ENCODE results near the gene SHKBP1. TPM values are rescaled to one million over a fixed set of nuclear protein-coding genes. Genes with fewer than 3 reads are reported as not detected.

Gene SHKBP1
- total and polyA plus RNA-seq, 2 of the 13 experiments (the other 11 are each of a cell fraction or from before 2014, with no cell fraction given) = 16.2 to 17.4 TPM

- WGBS (ENCODE audit: low lambda C conversion rate) = 38% methylated on average over 11 of the region's 11 CpGs
- Histone ChIP-seq H3K36me3 (replicated peaks in 1 of 2; ENCODE audit: control insufficient read depth in 1 of 2, insufficient read depth in 2 of 2, low read length in 2 of 2) (no peaks in the 10 kb centered on the region), H3K4me1 (ENCODE audit: insufficient read depth, low read length) (peaks cover 10% of the 10 kb centered on the region), H4K20me1 (ENCODE audit: insufficient read depth, low read length) (no peaks in the 10 kb centered on the region), H3K27me3 (ENCODE audit: control insufficient read depth in 1 of 2, insufficient read depth in 2 of 2, low read length in 2 of 2) (peaks cover 0 to under 1% of the 10 kb centered on the region in 2 experiments; a peak in 3 of 5 replicates), H2AFZ (ENCODE audit: low read length) (no peak overlapping the region), H3K4me2 (ENCODE audit: low read depth, low read length) (no peak overlapping the region), H3K9ac (ENCODE audit: insufficient read depth, low read depth, low read length) (no peak overlapping the region), H3K4me3 (replicated peaks in 1 of 3; ENCODE audit: insufficient read depth in 1 of 3, low read depth in 2 of 3, low read length in 3 of 3) (no peak overlapping the region), H3K9me3 (ENCODE audit: low read length) (no peaks in the 10 kb centered on the region), H3K79me2 (ENCODE audit: insufficient read depth, low read length) (no peaks in the 10 kb centered on the region), H3K27ac (ENCODE audit: extremely low read length, insufficient read depth, low read length) (no peak overlapping the region)
- TF ChIP-seq ZSCAN30 (CRISPR knock-in tag; IDR thresholded peaks at IDR 0.05) (0 out of 2 replicates have a peak, but pooled peaks have one; percentile 40), KLF6 (CRISPR knock-in tag; IDR thresholded peaks at IDR 0.05) (no peak), ZNF496 (CRISPR knock-in tag; IDR thresholded peaks at IDR 0.05; ENCODE audit: insufficient replicate concordance) (no peak), ZBTB3 (CRISPR knock-in tag; IDR thresholded peaks at IDR 0.05; ENCODE audit: borderline replicate concordance, low read depth) (no peak)
- in situ Hi-C loops (cut with HindIII; ENCODE audit: extremely low pct_ligation_motif_present, low pct_unique_long_range_greater_than_20kb) = no loop called here
- ATAC-seq (no peak), DNase-seq (ENCODE audit: low spot score) (no peak), FAIRE-seq (no peak)
- ChIA-PET CTCF (ENCODE audit: low intra/inter-chr PET ratio, low total read pairs) (interaction anchor here (1.0 kb wide), 1 partner anchor 35 kb away, joined by 3 read pairs; no protein-coding TSS in a partner anchor), POLR2A (no interaction called here)
- intact Hi-C loops (cut with micrococcal nuclease; ENCODE audit: unreplicated experiment) = no loop called here
- BruUV-seq (replicated peaks) = no TSS peak
Measured at GRCh38 chr19:40619333-40620160, 42.9 kb downstream of the SHKBP1 start.

DNA sequence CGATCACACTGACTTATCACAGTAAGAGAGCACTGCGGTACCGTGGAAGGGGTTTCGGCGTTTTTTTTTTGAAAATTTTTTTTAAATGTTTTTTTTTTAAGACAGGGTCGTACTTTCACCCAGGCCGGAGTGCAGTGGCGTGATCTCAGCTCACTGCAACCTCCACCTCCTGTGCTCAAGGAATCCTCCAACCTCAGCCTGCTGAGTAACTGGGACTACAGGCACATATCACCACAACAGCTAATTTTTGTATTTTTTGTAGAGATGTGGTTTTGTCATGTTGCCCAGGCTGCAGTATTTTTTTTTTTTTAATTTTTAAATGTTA, 43.5 kb downstream of the SHKBP1 start:
- POLR2A ChIA-PET = no interaction called here
- in situ Hi-C loops (cut with HindIII; ENCODE audit: extremely low pct_ligation_motif_present, low pct_unique_long_range_greater_than_20kb) = no loop called here
- no TSS peak for BruUV-seq (replicated peaks)
- Histone ChIP-seq H3K27ac (ENCODE audit: extremely low read length, insufficient read depth, low read length) (no peak overlapping the region), H3K9ac (ENCODE audit: insufficient read depth, low read depth, low read length) (no peak overlapping the region), H3K27me3 (ENCODE audit: control insufficient read depth in 1 of 2, insufficient read depth in 2 of 2, low read length in 2 of 2) (no peaks in the 10 kb centered on the region; a peak in 2 of 5 replicates), H4K20me1 (ENCODE audit: insufficient read depth, low read length) (no peaks in the 10 kb centered on the region), H3K36me3 (replicated peaks in 1 of 2; ENCODE audit: control insufficient read depth in 1 of 2, insufficient read depth in 2 of 2, low read length in 2 of 2) (no peaks in the 10 kb centered on the region), H2AFZ (ENCODE audit: low read length) (no peak overlapping the region), H3K9me3 (ENCODE audit: low read length) (no peaks in the 10 kb centered on the region), H3K79me2 (ENCODE audit: insufficient read depth, low read length) (no peaks in the 10 kb centered on the region), H3K4me2 (ENCODE audit: low read depth, low read length) (no peak overlapping the region), H3K4me1 (ENCODE audit: insufficient read depth, low read length) (peaks cover 6% of the 10 kb centered on the region; the same call in 1 of the 2 replicates), H3K4me3 (replicated peaks in 1 of 3; ENCODE audit: insufficient read depth in 1 of 3, low read depth in 2 of 3, low read length in 3 of 3) (no peak overlapping the region)
- DNase-seq (ENCODE audit: low spot score) = no peak
- no peak for ATAC-seq
- CTCF ChIA-PET (ENCODE audit: low intra/inter-chr PET ratio, low total read pairs) = interaction anchor here (1.0 kb wide), 1 partner anchor 35 kb away, joined by 3 read pairs; no protein-coding TSS in a partner anchor
- no peak for FAIRE-seq
- intact Hi-C loops (cut with micrococcal nuclease; ENCODE audit: unreplicated experiment) = no loop called here
- 72% methylated on average over 8 of the region's 8 CpGs for WGBS (ENCODE audit: low lambda C conversion rate)
- no peak for TF ChIP-seq ZNF781 (CRISPR knock-in tag; IDR thresholded peaks at IDR 0.05; ENCODE audit: borderline replicate concordance, not compliant biosample characterization)
- TF ChIP-seq ZNF598 (CRISPR knock-in tag; IDR thresholded peaks at IDR 0.05; ENCODE audit: borderline replicate concordance) = no peak
- no peak for TF ChIP-seq ZKSCAN1 (IDR thresholded peaks at IDR 0.05; ENCODE audit: low read length)
- no peak for TF ChIP-seq HMGA1 (CRISPR knock-in tag; conservative IDR thresholded peaks at IDR 0.05)
- no peak for TF ChIP-seq HOMEZ (CRISPR knock-in tag; IDR thresholded peaks at IDR 0.05; ENCODE audit: low read depth)
- TF ChIP-seq HDAC2 (CRISPR knock-in tag; IDR thresholded peaks at IDR 0.05) = no peak
- no peak for TF ChIP-seq BRCA1 (CRISPR knock-in tag; IDR thresholded peaks at IDR 0.05)
- no peak for TF ChIP-seq RORA (CRISPR knock-in tag; IDR thresholded peaks at IDR 0.05)
- TF ChIP-seq JARID2 (CRISPR knock-in tag; IDR thresholded peaks at IDR 0.05; ENCODE audit: insufficient replicate concordance) = no peak
- no peak for TF ChIP-seq ZNF619 (CRISPR knock-in tag; IDR thresholded peaks at IDR 0.05)
- TF ChIP-seq ZNF354B (CRISPR knock-in tag; IDR thresholded peaks at IDR 0.05) = no peak
- no peak for TF ChIP-seq NR2F1 (CRISPR knock-in tag; IDR thresholded peaks at IDR 0.05)
